ENCODE measurements around the gene SLAMF8. TPM values are rescaled to one million over a fixed set of nuclear protein-coding genes. Genes with fewer than 3 reads are reported as not detected.

The SLAMF8 gene
- total RNA-seq, 1 experiment from 2014 or later, result not detected

GRCh38 chr1:159827102-159827490 is 423 bp downstream of the SLAMF8 start:
- POLR2A ChIA-PET, result no interaction called here
- Histone ChIP-seq H3K4me1 (ENCODE audit: control insufficient read depth, insufficient read depth, low read length) (no peaks in the 10 kb centered on the region), H3K27me3 (ENCODE audit: control insufficient read depth, insufficient read depth, low read length) (peaks cover 3% of the 10 kb centered on the region; the same call in 1 of the 2 replicates), H3K27ac (ENCODE audit: low read length) (no peak overlapping the region), H3K36me3 (ENCODE audit: control insufficient read depth, insufficient read depth, low read length) (no peaks in the 10 kb centered on the region), H3K9me3 (ENCODE audit: control insufficient read depth, insufficient read depth, low read depth, low read length) (no peaks in the 10 kb centered on the region), H3K4me3 (ENCODE audit: low read depth in 2 of 2, low read length in 2 of 2) (no peak overlapping the region)
- CTCF ChIA-PET, result no interaction called here
- ATAC-seq, result no peak
- intact Hi-C loops (cut with micrococcal nuclease; ENCODE audit: unreplicated experiment) (no loop called here), in situ Hi-C loops (cut with HindIII; ENCODE audit: low pct_unique_long_range_greater_than_20kb, low sequenced_read_pairs) (no loop called here)
- DNase-seq (ENCODE audit: low read depth, low spot score), result no peak
- no TSS peak for BruUV-seq (replicated peaks)
- no peak for TF ChIP-seq TCF7L2 (IDR thresholded peaks at IDR 0.05; ENCODE audit: low read depth, low read length)
- no peak for TF ChIP-seq REST (IDR thresholded peaks at IDR 0.05; ENCODE audit: insufficient read depth in 1 of 2, low read depth in 2 of 2, low read length in 1 of 2)
- TF ChIP-seq POLR2AphosphoS5 (IDR thresholded peaks at IDR 0.05; ENCODE audit: low read depth, low read length), result no peak
- no peak for TF ChIP-seq SIN3A (IDR thresholded peaks at IDR 0.05; ENCODE audit: borderline replicate concordance, insufficient read depth, low read depth, low read length)
- no peak for TF ChIP-seq CTCF (IDR thresholded peaks at IDR 0.05)

- in situ Hi-C loops (cut with HindIII; ENCODE audit: low pct_unique_long_range_greater_than_20kb, low sequenced_read_pairs) (no loop called here), intact Hi-C loops (cut with micrococcal nuclease; ENCODE audit: unreplicated experiment) (no loop called here)
- no peak for DNase-seq (ENCODE audit: low read depth, low spot score)
- no peaks in the 10 kb centered on the region for H3K4me1 ChIP-seq (ENCODE audit: control insufficient read depth, insufficient read depth, low read length)
- ATAC-seq, result no peak
- CTCF ChIA-PET, result no interaction called here
- peaks cover 3% of the 10 kb centered on the region; the same call in 1 of the 2 replicates for H3K27me3 ChIP-seq (ENCODE audit: control insufficient read depth, insufficient read depth, low read length)
- H3K4me3 ChIP-seq (ENCODE audit: low read depth in 2 of 2, low read length in 2 of 2), result no peak overlapping the region
- POLR2A ChIA-PET, result no interaction called here
- no peaks in the 10 kb centered on the region for H3K36me3 ChIP-seq (ENCODE audit: control insufficient read depth, insufficient read depth, low read length)
- TF ChIP-seq CTCF (IDR thresholded peaks at IDR 0.05) (no peak), TCF7L2 (IDR thresholded peaks at IDR 0.05; ENCODE audit: low read depth, low read length) (no peak), SIN3A (IDR thresholded peaks at IDR 0.05; ENCODE audit: borderline replicate concordance, insufficient read depth, low read depth, low read length) (no peak), POLR2AphosphoS5 (IDR thresholded peaks at IDR 0.05; ENCODE audit: low read depth, low read length) (no peak)
- H3K27ac ChIP-seq (ENCODE audit: low read length), result no peak overlapping the region
- no TSS peak for BruUV-seq (replicated peaks)
- no peaks in the 10 kb centered on the region for H3K9me3 ChIP-seq (ENCODE audit: control insufficient read depth, insufficient read depth, low read depth, low read length)
These were observed 876 bp downstream of the SLAMF8 start for GRCh38 chr1:159827549-159827948.

Data from Panc1 (cell line).